HG03280 (cell line): ENCODE results near the gene TARP.
"Not testable (repeated sequence)": the region's sequence is repeated elsewhere in the genome, so short reads cannot be mapped to it uniquely, and the experiment has no call there.

ENCODE experiments used
- ATAC-seq: cut with Tn5 transposase; IDR thresholded peaks from one replicate; pipeline ENCODE4 v1.9.1; 2021; ENCODE audit warnings: mild to moderate bottlenecking, moderate library complexity; ENCODE audit not compliant: unreplicated experiment

TARP gene

GRCh38 chr7:38299275-38299931, 26.0 kb upstream of the TARP start:
- no peak for ATAC-seq

DNA sequence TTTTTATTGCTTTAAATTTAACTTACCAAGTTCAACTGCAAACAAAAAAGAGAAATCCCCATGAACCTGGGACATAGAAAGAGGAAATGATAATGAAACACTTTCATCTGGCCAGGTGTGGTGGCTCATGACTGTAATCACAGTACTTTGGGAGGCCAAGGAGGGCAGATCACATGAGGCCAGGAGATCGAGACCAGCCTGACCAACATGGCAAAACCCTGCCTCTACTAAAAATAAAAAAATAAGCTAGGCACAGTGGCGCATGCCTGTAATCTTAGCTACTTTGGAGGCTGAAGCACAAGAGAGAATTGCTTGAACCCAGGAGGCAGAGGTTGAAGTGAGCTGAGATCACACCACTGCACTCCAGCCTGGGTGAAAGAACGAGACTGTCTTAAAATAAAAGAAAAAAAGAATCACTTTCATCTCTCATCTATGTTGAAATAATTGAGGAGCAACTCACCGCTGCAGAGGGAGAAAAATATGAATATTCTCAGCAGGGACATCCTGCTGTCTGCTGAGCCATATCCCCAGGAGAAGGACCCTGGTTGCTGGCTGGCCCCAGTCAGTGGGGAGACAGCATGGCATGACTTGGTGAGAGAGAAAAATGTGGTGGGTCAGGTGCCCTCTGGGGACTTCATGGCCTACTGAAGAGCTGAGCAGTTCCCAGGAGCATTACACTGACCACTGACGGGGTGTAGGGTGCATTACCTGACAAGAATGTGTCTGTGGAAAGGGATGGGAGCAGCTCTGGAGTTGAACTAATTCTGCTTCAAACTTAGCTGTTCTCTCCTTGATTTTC, 22.8 kb upstream of the TARP start:
- ATAC-seq: peak; percentile 69

DNA sequence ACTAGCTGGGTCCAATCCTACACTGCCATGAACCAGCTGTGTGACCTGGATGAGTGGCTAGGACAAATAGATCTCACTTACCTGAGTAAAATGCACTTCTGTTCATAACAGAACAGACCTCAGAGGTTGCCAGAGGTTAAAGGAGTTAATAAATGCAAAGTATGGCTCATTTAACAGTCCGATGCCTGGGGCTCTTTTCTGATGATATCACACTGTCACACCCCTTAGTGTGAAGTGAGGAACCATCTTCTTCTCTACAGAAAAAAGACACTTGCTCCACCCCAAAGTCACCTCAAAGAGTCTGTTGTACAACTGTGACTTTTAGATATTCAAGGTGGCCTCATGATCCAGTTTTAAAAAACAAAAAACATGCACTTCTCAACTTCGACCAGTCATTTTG, 21.5 kb upstream of the TARP start:
- no peak for ATAC-seq

- no peak for ATAC-seq
Measured at GRCh38 chr7:38292442-38292841, 19.0 kb upstream of the TARP start.

- no peak for ATAC-seq
Measured at GRCh38 chr7:38291650-38292049, 18.2 kb upstream of the TARP start.

DNA sequence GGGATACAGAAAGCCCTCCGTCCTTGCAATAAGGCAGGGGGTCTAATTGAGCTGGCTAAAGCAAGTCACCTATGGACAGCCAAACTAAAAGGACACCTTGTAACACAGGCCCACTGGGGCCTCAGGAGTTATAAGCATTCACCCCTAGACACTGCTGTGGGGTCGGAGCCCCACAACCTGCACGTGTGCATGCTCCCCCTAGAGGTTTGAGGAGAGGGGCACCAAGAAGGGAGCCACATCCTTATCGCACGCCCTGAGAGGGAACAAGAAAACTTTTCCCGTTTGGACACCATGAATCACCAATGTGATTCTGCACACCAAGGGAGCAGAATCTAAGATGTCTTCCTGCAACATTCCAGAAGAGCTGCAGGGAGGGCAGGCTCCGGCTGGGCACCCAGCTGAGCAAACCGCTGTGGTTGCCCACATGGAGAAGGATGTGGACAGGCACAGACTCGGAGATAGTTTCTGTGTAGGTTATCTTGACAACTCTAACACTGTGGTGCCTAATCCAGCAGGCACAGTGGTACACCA, 17.7 kb upstream of the TARP start:
- no peak for ATAC-seq

GRCh38 chr7:38284553-38284952, 11.1 kb upstream of the TARP start:
- no peak for ATAC-seq

DNA sequence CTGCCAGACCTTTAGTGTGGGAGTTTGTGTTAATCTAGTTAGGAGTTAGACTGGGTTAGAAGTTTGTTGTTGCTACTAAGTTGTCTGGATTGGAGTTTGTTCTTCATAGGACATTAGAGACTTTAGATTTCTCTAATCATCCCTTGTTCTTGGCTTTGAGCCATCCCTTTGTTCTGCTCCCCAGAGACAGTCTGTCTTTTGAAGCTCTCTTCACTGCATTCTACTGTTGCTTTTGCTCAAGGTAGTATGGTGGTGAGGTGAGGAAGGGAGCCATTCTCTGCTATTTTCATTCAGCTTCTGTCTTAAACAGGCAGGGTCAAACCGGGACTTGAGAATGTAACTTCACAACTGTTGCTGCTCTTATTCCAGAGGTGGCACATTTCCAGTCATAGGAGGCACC, 10.4 kb upstream of the TARP start:
- ATAC-seq: no peak

GRCh38 chr7:38283107-38283506, 9.7 kb upstream of the TARP start:
- no peak for ATAC-seq

DNA sequence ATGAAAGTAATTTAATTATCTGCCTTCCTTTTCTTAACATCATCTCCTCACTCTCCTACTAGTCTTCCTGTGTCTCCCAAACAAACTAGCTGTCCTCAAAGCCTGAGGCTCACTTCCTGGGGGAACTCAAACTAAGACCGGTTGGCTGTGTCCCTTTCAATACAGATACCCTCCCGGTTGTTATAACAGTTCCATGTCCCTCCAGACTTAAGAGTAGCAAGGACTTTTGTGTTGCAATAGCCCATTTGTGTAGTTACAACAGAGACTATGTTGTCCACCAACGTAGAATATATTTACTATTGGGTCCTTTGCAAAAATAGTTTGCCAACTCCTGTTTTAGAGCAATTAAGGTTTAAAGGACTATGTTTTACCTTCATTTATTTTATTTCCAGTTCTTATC, 8.6 kb upstream of the TARP start:
- no peak for ATAC-seq

DNA sequence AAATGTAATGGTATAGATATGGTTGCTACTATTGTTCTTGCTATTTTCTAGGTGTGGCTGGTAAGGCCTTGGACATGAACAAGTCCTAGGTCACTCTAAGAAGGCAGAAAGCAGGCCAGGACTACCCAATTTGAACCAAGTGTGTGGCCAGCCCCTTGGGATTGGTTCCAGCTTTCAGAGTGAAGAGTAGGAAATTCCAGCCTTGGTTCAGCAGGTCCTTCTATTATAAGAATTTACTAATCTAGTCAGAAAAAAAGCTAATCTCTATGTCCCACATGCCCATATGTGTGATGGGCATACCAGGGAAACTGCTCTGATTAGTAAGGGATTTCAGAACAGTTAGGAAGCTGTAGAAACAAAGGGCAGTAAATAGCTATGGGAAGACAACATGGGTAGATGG, 7.8 kb upstream of the TARP start:
- no peak for ATAC-seq

DNA sequence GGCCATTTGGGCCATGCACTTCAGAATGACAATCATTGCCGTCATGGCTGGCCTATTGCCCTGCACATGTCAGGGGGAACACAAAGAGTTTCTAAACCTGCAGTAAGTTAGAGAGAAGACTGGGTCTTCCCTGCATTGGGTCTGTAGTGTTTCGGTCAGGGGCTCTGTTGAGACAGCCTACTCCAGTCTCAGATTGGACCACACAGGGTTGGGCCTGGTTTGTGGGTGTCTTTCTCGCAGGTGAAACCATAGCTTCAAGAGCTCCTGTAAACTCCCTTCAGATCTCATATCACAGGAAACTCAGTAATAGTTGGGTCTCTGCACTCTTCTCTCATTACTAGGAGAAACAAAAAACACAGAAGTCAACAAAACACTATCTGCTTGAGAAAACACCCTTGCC, 7.3 kb upstream of the TARP start:
- no peak for ATAC-seq

GRCh38 chr7:38280000-38280399, 6.6 kb upstream of the TARP start:
- no peak for ATAC-seq

- ATAC-seq: no peak
Measured at GRCh38 chr7:38276096-38276877, 2.9 kb upstream of the TARP start.

- no peak for ATAC-seq
Measured at GRCh38 chr7:38274927-38275620, 1.6 kb upstream of the TARP start.

DNA sequence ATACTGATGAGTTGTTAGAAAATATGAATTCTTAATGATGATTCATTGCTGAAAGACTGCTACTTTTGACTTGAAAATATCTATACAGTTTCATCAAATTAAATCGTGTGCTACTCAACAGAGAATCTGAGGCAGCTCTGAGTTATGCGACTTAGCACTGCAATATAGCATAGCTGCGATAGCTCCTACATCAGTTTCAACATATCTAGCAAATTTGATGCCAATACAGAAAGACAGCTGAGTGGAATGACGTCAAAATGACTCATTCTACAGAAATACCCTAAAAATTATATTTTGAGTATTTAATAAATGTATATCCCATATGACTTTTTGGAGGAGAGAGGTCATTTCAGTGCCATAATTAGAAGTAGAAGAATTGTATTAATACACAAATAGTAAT, 1.1 kb upstream of the TARP start:
- no peak for ATAC-seq

DNA sequence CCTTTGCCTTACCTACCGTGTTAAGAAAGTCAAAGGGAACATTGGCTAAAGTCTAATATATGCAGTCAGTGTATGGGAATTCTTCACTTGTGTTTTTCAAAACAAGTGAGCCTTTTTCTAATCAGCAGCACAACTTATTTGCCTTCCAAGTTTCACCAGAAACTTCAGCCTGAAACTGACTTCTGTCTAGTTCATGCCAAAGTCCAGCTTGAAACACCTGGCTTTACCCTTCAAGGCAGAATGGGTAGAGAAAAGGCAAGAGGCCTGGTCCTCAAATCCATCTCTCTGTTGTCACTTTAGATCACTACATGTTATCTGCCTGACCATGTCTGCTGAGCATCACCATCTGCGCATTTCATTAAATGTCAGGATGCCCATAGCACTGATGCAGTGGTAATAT, 3.0 kb downstream of the TARP start:
- ATAC-seq: not testable (repeated sequence)

DNA sequence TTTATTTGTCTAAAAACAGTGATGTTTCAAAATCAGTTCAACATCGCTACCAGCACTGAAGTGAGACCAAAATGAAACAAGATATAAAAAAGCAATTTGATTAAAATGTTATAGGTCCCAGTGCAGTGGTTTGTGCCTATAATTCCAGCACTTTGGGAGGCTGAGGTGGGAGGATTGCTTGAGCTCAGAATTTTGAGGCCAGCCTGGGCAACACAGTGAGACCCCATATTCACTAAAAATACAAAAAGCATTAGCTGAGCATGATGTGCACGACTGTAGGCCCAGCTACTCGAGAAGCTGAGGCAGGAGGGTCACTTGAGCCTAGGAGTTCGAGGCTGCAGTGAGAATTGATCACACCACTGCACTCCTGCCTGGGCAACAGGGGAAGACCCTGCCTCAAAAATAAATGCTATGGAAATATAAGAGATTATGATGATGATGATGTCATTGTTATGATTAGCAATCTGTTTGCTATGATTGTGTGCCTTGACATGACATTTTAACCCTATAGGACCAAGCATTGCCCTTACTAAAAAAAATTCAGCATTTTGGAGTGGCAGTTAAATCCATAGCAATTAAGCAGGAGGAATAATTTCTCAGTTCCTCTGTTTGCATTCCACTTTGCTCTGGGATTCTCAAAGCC, 3.6 kb downstream of the TARP start:
- ATAC-seq: not testable (repeated sequence)

DNA sequence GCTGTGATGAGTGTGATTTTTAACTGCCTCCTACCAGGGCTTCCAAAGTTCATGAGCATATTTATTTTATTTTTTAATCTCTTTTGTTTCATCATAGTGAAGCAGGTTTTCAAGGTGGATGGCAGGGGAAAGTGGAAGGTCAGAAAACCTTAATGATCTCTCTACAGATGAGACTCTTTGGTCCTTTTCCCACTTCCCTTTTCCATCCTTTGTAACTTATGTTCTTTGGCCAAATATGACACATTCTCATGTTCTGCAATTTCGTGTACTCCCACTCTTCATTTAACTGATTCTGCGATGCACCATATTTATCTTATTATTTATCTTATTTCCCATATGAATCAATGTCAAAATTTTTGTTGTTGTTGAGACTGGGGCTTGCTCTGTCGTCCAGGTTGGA, 7.5 kb downstream of the TARP start:
- not testable (repeated sequence) for ATAC-seq

- ATAC-seq: not testable (repeated sequence)
Measured at GRCh38 chr7:38264602-38265001, 8.8 kb downstream of the TARP start.
